HCT116 (cell line): ENCODE measurements around the gene ITIH1. TPM values are rescaled to one million over a fixed set of nuclear protein-coding genes. Genes with fewer than 3 reads are reported as not detected.

Experiments
- ATAC-seq: fragments of 200-7000 bp; cut with Tn5 transposase; 2 replicates; pipeline ENCODE4 v1.9.1; 2020; ENCODE audit warnings: mild to moderate bottlenecking, moderate library complexity
- BruUV-seq: library from RNA; stranded (reverse); fragments of 400-500 nt; replicated peaks from 2 replicates; lab custom pipeline; 2021; lab: Mats Ljungman, UMichigan
- CTCF ChIA-PET: fragments of 300-600 bp; sonication (Branson Sonifier 250); formaldehyde crosslinking; loops from one replicate; lab custom pipeline; 2021; ENCODE audit warnings: antibody characterized with exemption; lab: Charles Lee
- POLR2A ChIA-PET: fragments of 300-600, 350-600 bp; sonication (Branson Sonifier 250); formaldehyde crosslinking; loops from one replicate; lab custom pipeline; 2021; ENCODE audit warnings: antibody characterized with exemption; lab: Charles Lee
- RAD21 ChIA-PET, 2 experiments: fragments of 300-600 bp; sonication (Branson Sonifier 250); formaldehyde crosslinking; loops; one replicate each; lab custom pipeline; 2023; ENCODE audit warnings: low total read pairs in 2 of 2; ENCODE audit not compliant: uncharacterized antibody in 2 of 2, unreplicated experiment in 2 of 2, low non-redundant PET in 1 of 2; lab: Charles Lee
- DNase-seq: peaks from one replicate; pipeline ENCODE4 v3.0.0-alpha.2; 2010; ENCODE audit warnings: low read depth, low spot score
- H2AFZ ChIP-seq: fragments of 200-600 bp; shearing (Covaris generic), sonication (generic); 2 replicates; pipeline ENCODE4 v1.6.1; 2017; ENCODE audit warnings: low read depth, mixed run types, mixed read lengths, antibody characterized with exemption, low read length; ENCODE audit not compliant: poor library complexity, severe bottlenecking
- H3K27ac ChIP-seq: 2 replicates; pipeline ENCODE4 v1.5.1; 2012; ENCODE audit warnings: low read depth, low read length
- H3K27me3 ChIP-seq: fragments of 200-600 bp; sonication (generic); 2 replicates; pipeline ENCODE4 v1.6.1; 2016; ENCODE audit warnings: mixed run types, low read length, mixed read lengths; ENCODE audit not compliant: insufficient read depth
- H3K36me3 ChIP-seq, 2 experiments: fragments of 200-500 bp in 1 of 2; fragments of 200-600 bp in 1 of 2; sonication (Bioruptor generic) in 1 of 2; sonication (generic) in 1 of 2; 2 replicates each; pipeline versions ENCODE4 v1.5.1 to v1.6.1; 2014 to 2016; ENCODE audit warnings: low read length in 2 of 2, inconsistent platforms in 1 of 2, mixed read lengths in 1 of 2, mixed run types in 1 of 2; ENCODE audit not compliant: insufficient read depth in 2 of 2, control insufficient read depth in 1 of 2
- H3K4me1 ChIP-seq, 2 experiments: fragments of 200-600 bp in 1 of 2; sonication (generic) in 1 of 2; 2 replicates each; pipeline versions ENCODE4 v1.5.1 to v1.6.1; 2012 to 2017; ENCODE audit warnings: low read length in 2 of 2, inconsistent platforms in 1 of 2, mild to moderate bottlenecking in 1 of 2, mixed read lengths in 1 of 2, mixed run types in 1 of 2, moderate library complexity in 1 of 2; ENCODE audit not compliant: insufficient read depth in 2 of 2, control insufficient read depth in 1 of 2
- H3K4me2 ChIP-seq: fragments of 200-600 bp; sonication (generic); 2 replicates; pipeline ENCODE4 v1.6.1; 2017; ENCODE audit warnings: mixed run types, low read length, mixed read lengths
- H3K4me3 ChIP-seq, 2 experiments: fragments of 200-600 bp in 1 of 2; sonication (generic) in 1 of 2; replicated peaks in 1 of 2; 2 replicates each; pipeline ENCODE4 v1.5.1; 2011 to 2016; ENCODE audit warnings: low read length in 2 of 2, control low read depth in 1 of 2, low read depth in 1 of 2, mild to moderate bottlenecking in 1 of 2, mixed read lengths in 1 of 2, mixed run types in 1 of 2
- H3K79me2 ChIP-seq: fragments of 200-600 bp; sonication (generic); 2 replicates; pipeline ENCODE4 v1.6.1; 2017; ENCODE audit warnings: mild to moderate bottlenecking, mixed run types, low read length, moderate library complexity, mixed read lengths; ENCODE audit not compliant: insufficient read depth
- H3K9ac ChIP-seq: fragments of 200-600 bp; sonication (generic); 2 replicates; pipeline ENCODE4 v1.6.1; 2016; ENCODE audit warnings: low read length, mixed read lengths
- H3K9me2 ChIP-seq: fragments of 200-600 bp; sonication (generic), shearing (Covaris generic); 2 replicates; pipeline ENCODE4 v1.6.1; 2017; ENCODE audit warnings: mixed run types, mild to moderate bottlenecking, moderate library complexity; ENCODE audit not compliant: insufficient read depth
- H3K9me3 ChIP-seq, 2 experiments: fragments of 200-500 bp in 1 of 2; fragments of 200-600 bp in 1 of 2; sonication (Bioruptor generic) in 1 of 2; sonication (generic) in 1 of 2; 2 replicates each; pipeline ENCODE4 v1.6.1; 2014 to 2017; ENCODE audit warnings: low read length in 2 of 2, mixed read lengths in 2 of 2, inconsistent platforms in 1 of 2, low read depth in 1 of 2, mild to moderate bottlenecking in 1 of 2, mixed run types in 1 of 2, moderate library complexity in 1 of 2; ENCODE audit not compliant: control insufficient read depth in 1 of 2, insufficient read depth in 1 of 2
- H4K20me1 ChIP-seq: fragments of 200-600 bp; sonication (generic), shearing (Covaris generic); 2 replicates; pipeline ENCODE4 v1.6.1; 2017; ENCODE audit warnings: mixed run types, mild to moderate bottlenecking, moderate library complexity; ENCODE audit not compliant: insufficient read depth
- ATF3 ChIP-seq: IDR thresholded peaks from 2 replicates; pipeline ENCODE4 v1.6.1; 2012
- CBX3 ChIP-seq: IDR thresholded peaks from 2 replicates; pipeline ENCODE4 v1.6.1; 2012; ENCODE audit warnings: low read depth
- EGR1 ChIP-seq: IDR thresholded peaks from 2 replicates; pipeline ENCODE4 v1.6.1; 2012; ENCODE audit warnings: low read depth
- ELF1 ChIP-seq: IDR thresholded peaks from 2 replicates; pipeline ENCODE4 v1.6.1; 2012; ENCODE audit warnings: low read depth, borderline replicate concordance
- EZH2phosphoT487 ChIP-seq: fragments of 200-600 bp; IDR thresholded peaks from 2 replicates; pipeline ENCODE4 v1.6.1; 2018; ENCODE audit warnings: antibody characterized with exemption, borderline replicate concordance
- FOSL1 ChIP-seq: IDR thresholded peaks from 2 replicates; pipeline ENCODE4 v1.6.1; 2012; ENCODE audit warnings: low read depth
- JUND ChIP-seq: IDR thresholded peaks from 2 replicates; pipeline ENCODE4 v1.6.1; 2012
- MAX ChIP-seq: IDR thresholded peaks from 2 replicates; pipeline ENCODE4 v1.6.1; 2012
- POLR2A ChIP-seq: IDR thresholded peaks from 2 replicates; pipeline ENCODE4 v1.7.0; 2011; ENCODE audit warnings: borderline replicate concordance; ENCODE audit not compliant: insufficient read depth, insufficient read length; ENCODE audit errors: extremely low read depth
- POLR2AphosphoS5 ChIP-seq: IDR thresholded peaks from 2 replicates; pipeline ENCODE4 v1.6.1; 2011; ENCODE audit warnings: mild to moderate bottlenecking, low read depth, low read length, moderate library complexity
- RAD21 ChIP-seq: IDR thresholded peaks from 2 replicates; pipeline ENCODE4 v1.6.1; 2012; ENCODE audit warnings: low read depth, mild to moderate bottlenecking
- REST ChIP-seq: IDR thresholded peaks from 2 replicates; pipeline ENCODE4 v1.6.1; 2012; ENCODE audit warnings: low read depth
- SIN3A ChIP-seq: IDR thresholded peaks from 2 replicates; pipeline ENCODE4 v1.6.1; 2012; ENCODE audit warnings: low read depth
- SP1 ChIP-seq: IDR thresholded peaks from 2 replicates; pipeline ENCODE4 v1.6.1; 2012; ENCODE audit warnings: low read depth
- SRF ChIP-seq: IDR thresholded peaks from 2 replicates; pipeline ENCODE4 v1.6.1; 2012; ENCODE audit warnings: low read depth
- TCF7L2 ChIP-seq: IDR thresholded peaks from 2 replicates; pipeline ENCODE4 v1.7.0; 2011; ENCODE audit warnings: borderline replicate concordance, inconsistent platforms; ENCODE audit not compliant: insufficient read depth, insufficient read length; ENCODE audit errors: extremely low read depth
- YY1 ChIP-seq: IDR thresholded peaks from 2 replicates; pipeline ENCODE4 v1.6.1; 2011; ENCODE audit warnings: low read length, low read depth, moderate library complexity, mild to moderate bottlenecking; ENCODE audit not compliant: insufficient replicate concordance; ENCODE audit errors: extremely low read depth
- ZBTB33 ChIP-seq: IDR thresholded peaks from 2 replicates; pipeline ENCODE4 v1.6.1; 2011; ENCODE audit warnings: mild to moderate bottlenecking, low read length, moderate library complexity; ENCODE audit not compliant: insufficient replicate concordance; ENCODE audit errors: extremely low read depth
- ZFX ChIP-seq: fragments of 450-650 bp; IDR thresholded peaks from 2 replicates; pipeline ENCODE4 v1.6.1; 2017
- ZNF274 ChIP-seq: fragments of 200-500 bp; sonication (Bioruptor generic); IDR thresholded peaks from 2 replicates; pipeline ENCODE4 v1.6.1; 2014; ENCODE audit warnings: mild to moderate bottlenecking, low read depth, low read length, inconsistent platforms
- intact Hi-C: fragments of 100-400 bp; cut with micrococcal nuclease; formaldehyde crosslinking; loops from 2 replicates; pipeline ENCODE4 v1.10.0; 2022
- total RNA-seq: library from RNA; stranded (reverse); gene quantifications from one replicate; pipeline ENCODE4 v1.2.1, GENCODE V29; 2021; ENCODE audit not compliant: unreplicated experiment

ITIH1 gene
- total RNA-seq, 1 experiment from 2014 or later, result 0.37 TPM

- no TSS peak for BruUV-seq
- Histone ChIP-seq H3K79me2 (no peaks in the 10 kb centered on the region), H3K9me3 (no peaks in the 10 kb centered on the region), H3K27me3 (no peaks in the 10 kb centered on the region), H2AFZ (no peak overlapping the region), H3K9ac (no peak overlapping the region), H3K4me2 (no peak overlapping the region), H3K9me2 (no peaks in the 10 kb centered on the region), H3K36me3 (no peaks in the 10 kb centered on the region), H3K27ac (no peak overlapping the region), H3K4me3 (no peak overlapping the region), H4K20me1 (no peaks in the 10 kb centered on the region), H3K4me1 (no peaks in the 10 kb centered on the region)
- DNase-seq (no peak), ATAC-seq (no peak)
- ChIA-PET RAD21 (no interaction called here), CTCF (interaction anchor here (1.7 kb wide), 1 partner anchor 10 kb away, joined by 4 read pairs; no protein-coding TSS in a partner anchor), POLR2A (no interaction called here)
- intact Hi-C loops, result no loop called here
- TF ChIP-seq CBX3 (no peak), ZNF274 (no peak), SP1 (no peak), REST (no peak), JUND (no peak), ATF3 (no peak), ELF1 (no peak), EGR1 (no peak), MAX (no peak), ZFX (no peak), RAD21 (no peak), EZH2phosphoT487 (no peak), POLR2A (no peak), POLR2AphosphoS5 (no peak), SRF (no peak), FOSL1 (no peak), TCF7L2 (no peak), SIN3A (no peak), YY1 (no peak), ZBTB33 (no peak)
These were observed 11.7 kb downstream of the ITIH1 start for GRCh38 chr3:52788890-52789745.
